WTC11 (cell line): ENCODE measurements around the gene PAQR6. TPM values are rescaled to one million over a fixed set of nuclear protein-coding genes. Genes with fewer than 3 reads are reported as not detected.

ENCODE experiments used
- ATF1 ChIP-seq: sonication (generic); formaldehyde crosslinking; IDR thresholded peaks from 2 replicates; pipeline ENCODE4 v1.8.1; 2023; ENCODE audit warnings: mild to moderate bottlenecking, moderate library complexity, missing genetic modification reagents
- CREM ChIP-seq: sonication (generic); formaldehyde crosslinking; IDR thresholded peaks from 2 replicates; pipeline ENCODE4 v1.8.1; 2022; ENCODE audit warnings: mild to moderate bottlenecking, missing genetic modification reagents, moderate library complexity
- EMX1 ChIP-seq: fragments of 250-450 bp; sonication (Bioruptor Pico); IDR thresholded peaks from 2 replicates; pipeline ENCODE4 v1.8.0; 2021; ENCODE audit warnings: mild to moderate bottlenecking
- ESRRA ChIP-seq: sonication (generic); formaldehyde crosslinking; IDR thresholded peaks from 2 replicates; pipeline ENCODE4 v1.8.1; 2022; ENCODE audit warnings: mild to moderate bottlenecking, missing genetic modification reagents, borderline replicate concordance
- FOXK1 ChIP-seq: sonication (generic); formaldehyde crosslinking; IDR thresholded peaks from 2 replicates; pipeline ENCODE4 v1.8.0; 2022; ENCODE audit warnings: mild to moderate bottlenecking, moderate library complexity, missing genetic modification reagents
- FOXP1 ChIP-seq: sonication (generic); formaldehyde crosslinking; IDR thresholded peaks from 2 replicates; pipeline ENCODE4 v1.8.0; 2022; ENCODE audit warnings: missing genetic modification reagents, mild to moderate bottlenecking, moderate library complexity, borderline replicate concordance
- HMGA2 ChIP-seq: fragments of 250-450 bp; sonication (Bioruptor Pico); IDR thresholded peaks from 2 replicates; pipeline ENCODE4 v1.4.0; 2021; ENCODE audit warnings: mild to moderate bottlenecking, moderate library complexity
- MYBL2 ChIP-seq: sonication (generic); formaldehyde crosslinking; IDR thresholded peaks from 2 replicates; pipeline ENCODE4 v1.8.1; 2023; ENCODE audit warnings: mild to moderate bottlenecking, moderate library complexity, missing genetic modification reagents
- OVOL2 ChIP-seq: fragments of 250-450 bp; sonication (Bioruptor Pico); IDR thresholded peaks from 2 replicates; pipeline ENCODE4 v1.9.0; 2021; ENCODE audit warnings: mild to moderate bottlenecking, borderline replicate concordance
- TCF7 ChIP-seq: sonication (generic); formaldehyde crosslinking; IDR thresholded peaks from 2 replicates; pipeline ENCODE4 v1.8.0; 2022; ENCODE audit warnings: mild to moderate bottlenecking, low read depth, missing genetic modification reagents, moderate library complexity
- ZBTB21 ChIP-seq: sonication (generic); formaldehyde crosslinking; IDR thresholded peaks from 2 replicates; pipeline ENCODE4 v1.8.1; 2023; ENCODE audit warnings: mild to moderate bottlenecking, missing genetic modification reagents, borderline replicate concordance
- ZNF138 ChIP-seq: sonication (generic); formaldehyde crosslinking; conservative IDR thresholded peaks from 2 replicates; pipeline ENCODE4 v1.8.1; 2022; ENCODE audit warnings: mild to moderate bottlenecking, moderate library complexity, missing genetic modification reagents
- ZNF219 ChIP-seq: sonication (generic); formaldehyde crosslinking; IDR thresholded peaks from 2 replicates; pipeline ENCODE4 v1.8.0; 2023; ENCODE audit warnings: missing genetic modification reagents, mild to moderate bottlenecking, borderline replicate concordance
- ZNF232 ChIP-seq: sonication (generic); formaldehyde crosslinking; IDR thresholded peaks from 2 replicates; pipeline ENCODE4 v1.8.0; 2022; ENCODE audit warnings: mild to moderate bottlenecking, missing genetic modification reagents
- ZNF263 ChIP-seq: sonication (generic); formaldehyde crosslinking; IDR thresholded peaks from 2 replicates; pipeline ENCODE4 v1.8.1; 2022; ENCODE audit warnings: low read depth, mild to moderate bottlenecking, moderate library complexity, missing genetic modification reagents
- ZNF423 ChIP-seq: fragments of 250-450 bp; sonication (Bioruptor Pico); IDR thresholded peaks from 2 replicates; pipeline ENCODE4 v2.1.2; 2022; ENCODE audit warnings: mild to moderate bottlenecking, moderate library complexity
- total RNA-seq: library from RNA; stranded (reverse); gene quantifications from 3 replicates; pipeline ENCODE4 v1.2.3, GENCODE V29; 2021
- TF ChIP-seq, protein P1 (sequence below): fragments of 250-450 bp; sonication (Bioruptor Pico); IDR thresholded peaks from 2 replicates; pipeline ENCODE4 v1.9.0; 2021; ENCODE audit warnings: mild to moderate bottlenecking, borderline replicate concordance
- TF ChIP-seq, protein P2 (sequence below): sonication (generic); formaldehyde crosslinking; IDR thresholded peaks from 2 replicates; pipeline ENCODE4 v1.8.1; 2023; ENCODE audit warnings: mild to moderate bottlenecking, moderate library complexity, missing genetic modification reagents
- TF ChIP-seq, protein P3 (sequence below): fragments of 250-450 bp; sonication (Bioruptor Pico); IDR thresholded peaks from 2 replicates; pipeline ENCODE4 v2.1.2; 2022; ENCODE audit warnings: mild to moderate bottlenecking, moderate library complexity
- TF ChIP-seq, protein P4 (sequence below): sonication (generic); formaldehyde crosslinking; IDR thresholded peaks from 2 replicates; pipeline ENCODE4 v1.8.1; 2022; ENCODE audit warnings: low read depth, mild to moderate bottlenecking, moderate library complexity, missing genetic modification reagents, borderline replicate concordance
- TF ChIP-seq, protein P5 (sequence below): fragments of 250-450 bp; sonication (Bioruptor Pico); IDR thresholded peaks from 2 replicates; pipeline ENCODE4 v1.9.0; 2021; ENCODE audit warnings: moderate library complexity, mild to moderate bottlenecking, inconsistent platforms, borderline replicate concordance
- TF ChIP-seq, protein P6 (sequence below): fragments of 200-600 bp; IDR thresholded peaks from 2 replicates; pipeline ENCODE4 v1.8.0; 2022; ENCODE audit warnings: antibody characterized with exemption
- TF ChIP-seq, protein P7 (sequence below): sonication (generic); formaldehyde crosslinking; IDR thresholded peaks from 2 replicates; pipeline ENCODE4 v1.8.1; 2023; ENCODE audit warnings: mild to moderate bottlenecking, missing genetic modification reagents
- TF ChIP-seq, protein P8 (sequence below): sonication (generic); formaldehyde crosslinking; IDR thresholded peaks from 2 replicates; pipeline ENCODE4 v1.8.0; 2022; ENCODE audit warnings: mild to moderate bottlenecking, missing genetic modification reagents

Gene PAQR6
- total RNA-seq, 1 experiment from 2014 or later: 5.9 TPM

DNA sequence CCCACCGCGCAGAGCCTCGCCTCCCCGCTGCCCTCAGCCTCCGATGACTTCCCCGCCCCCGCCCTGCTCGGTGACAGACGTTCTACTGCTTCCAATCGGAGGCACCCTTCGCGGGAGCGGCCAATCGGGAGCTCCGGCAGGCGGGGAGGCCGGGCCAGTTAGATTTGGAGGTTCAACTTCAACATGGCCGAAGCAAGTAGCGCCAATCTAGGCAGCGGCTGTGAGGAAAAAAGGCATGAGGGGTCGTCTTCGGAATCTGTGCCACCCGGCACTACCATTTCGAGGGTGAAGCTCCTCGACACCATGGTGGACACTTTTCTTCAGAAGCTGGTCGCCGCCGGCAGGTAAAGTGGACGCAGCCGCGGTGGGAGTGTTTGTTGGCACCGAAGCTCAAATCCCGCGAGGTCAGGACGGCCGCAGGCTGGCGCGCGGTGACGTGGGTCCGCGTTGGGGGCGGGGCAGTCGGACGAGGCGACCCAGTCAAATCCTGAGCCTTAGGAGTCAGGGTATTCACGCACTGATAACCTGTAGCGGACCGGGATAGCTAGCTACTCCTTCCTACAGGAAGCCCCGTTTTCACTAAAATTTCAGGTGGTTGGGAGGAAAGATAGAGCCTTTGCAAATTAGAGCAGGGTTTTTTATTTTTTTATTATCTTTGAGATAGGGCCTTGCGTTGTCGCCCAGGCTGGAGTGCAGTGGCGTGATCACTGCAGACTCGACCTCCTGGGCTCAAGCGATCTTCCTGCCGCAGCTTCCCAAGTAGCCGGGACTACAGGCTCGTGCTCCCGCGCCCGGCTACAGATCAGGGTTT, 34.8 kb downstream of the PAQR6 start, which contains the start of gene PMF1 (continued):
- TF ChIP-seq, protein P1, sequence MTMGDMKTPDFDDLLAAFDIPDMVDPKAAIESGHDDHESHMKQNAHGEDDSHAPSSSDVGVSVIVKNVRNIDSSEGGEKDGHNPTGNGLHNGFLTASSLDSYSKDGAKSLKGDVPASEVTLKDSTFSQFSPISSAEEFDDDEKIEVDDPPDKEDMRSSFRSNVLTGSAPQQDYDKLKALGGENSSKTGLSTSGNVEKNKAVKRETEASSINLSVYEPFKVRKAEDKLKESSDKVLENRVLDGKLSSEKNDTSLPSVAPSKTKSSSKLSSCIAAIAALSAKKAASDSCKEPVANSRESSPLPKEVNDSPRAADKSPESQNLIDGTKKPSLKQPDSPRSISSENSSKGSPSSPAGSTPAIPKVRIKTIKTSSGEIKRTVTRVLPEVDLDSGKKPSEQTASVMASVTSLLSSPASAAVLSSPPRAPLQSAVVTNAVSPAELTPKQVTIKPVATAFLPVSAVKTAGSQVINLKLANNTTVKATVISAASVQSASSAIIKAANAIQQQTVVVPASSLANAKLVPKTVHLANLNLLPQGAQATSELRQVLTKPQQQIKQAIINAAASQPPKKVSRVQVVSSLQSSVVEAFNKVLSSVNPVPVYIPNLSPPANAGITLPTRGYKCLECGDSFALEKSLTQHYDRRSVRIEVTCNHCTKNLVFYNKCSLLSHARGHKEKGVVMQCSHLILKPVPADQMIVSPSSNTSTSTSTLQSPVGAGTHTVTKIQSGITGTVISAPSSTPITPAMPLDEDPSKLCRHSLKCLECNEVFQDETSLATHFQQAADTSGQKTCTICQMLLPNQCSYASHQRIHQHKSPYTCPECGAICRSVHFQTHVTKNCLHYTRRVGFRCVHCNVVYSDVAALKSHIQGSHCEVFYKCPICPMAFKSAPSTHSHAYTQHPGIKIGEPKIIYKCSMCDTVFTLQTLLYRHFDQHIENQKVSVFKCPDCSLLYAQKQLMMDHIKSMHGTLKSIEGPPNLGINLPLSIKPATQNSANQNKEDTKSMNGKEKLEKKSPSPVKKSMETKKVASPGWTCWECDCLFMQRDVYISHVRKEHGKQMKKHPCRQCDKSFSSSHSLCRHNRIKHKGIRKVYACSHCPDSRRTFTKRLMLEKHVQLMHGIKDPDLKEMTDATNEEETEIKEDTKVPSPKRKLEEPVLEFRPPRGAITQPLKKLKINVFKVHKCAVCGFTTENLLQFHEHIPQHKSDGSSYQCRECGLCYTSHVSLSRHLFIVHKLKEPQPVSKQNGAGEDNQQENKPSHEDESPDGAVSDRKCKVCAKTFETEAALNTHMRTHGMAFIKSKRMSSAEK (CRISPR knock-in tag): no peak
- TF ChIP-seq CREM (CRISPR knock-in tag): peak; percentile 75; the same call in 1 of the 2 replicates
- TF ChIP-seq ZNF219 (CRISPR knock-in tag): no peak
- TF ChIP-seq ESRRA (CRISPR knock-in tag): 0 out of 2 replicates have a peak, but pooled peaks have one; percentile 20
- TF ChIP-seq ZBTB21 (CRISPR knock-in tag): no peak
- TF ChIP-seq, protein P2, sequence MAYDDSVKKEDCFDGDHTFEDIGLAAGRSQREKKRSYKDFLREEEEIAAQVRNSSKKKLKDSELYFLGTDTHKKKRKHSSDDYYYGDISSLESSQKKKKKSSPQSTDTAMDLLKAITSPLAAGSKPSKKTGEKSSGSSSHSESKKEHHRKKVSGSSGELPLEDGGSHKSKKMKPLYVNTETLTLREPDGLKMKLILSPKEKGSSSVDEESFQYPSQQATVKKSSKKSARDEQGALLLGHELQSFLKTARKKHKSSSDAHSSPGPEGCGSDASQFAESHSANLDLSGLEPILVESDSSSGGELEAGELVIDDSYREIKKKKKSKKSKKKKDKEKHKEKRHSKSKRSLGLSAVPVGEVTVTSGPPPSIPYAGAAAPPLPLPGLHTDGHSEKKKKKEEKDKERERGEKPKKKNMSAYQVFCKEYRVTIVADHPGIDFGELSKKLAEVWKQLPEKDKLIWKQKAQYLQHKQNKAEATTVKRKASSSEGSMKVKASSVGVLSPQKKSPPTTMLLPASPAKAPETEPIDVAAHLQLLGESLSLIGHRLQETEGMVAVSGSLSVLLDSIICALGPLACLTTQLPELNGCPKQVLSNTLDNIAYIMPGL (CRISPR knock-in tag): peak; percentile 52; the same call in 1 of the 2 replicates
- no peak for TF ChIP-seq ZNF263 (CRISPR knock-in tag)
- no peak for TF ChIP-seq TCF7 (CRISPR knock-in tag)
- TF ChIP-seq, protein P3, sequence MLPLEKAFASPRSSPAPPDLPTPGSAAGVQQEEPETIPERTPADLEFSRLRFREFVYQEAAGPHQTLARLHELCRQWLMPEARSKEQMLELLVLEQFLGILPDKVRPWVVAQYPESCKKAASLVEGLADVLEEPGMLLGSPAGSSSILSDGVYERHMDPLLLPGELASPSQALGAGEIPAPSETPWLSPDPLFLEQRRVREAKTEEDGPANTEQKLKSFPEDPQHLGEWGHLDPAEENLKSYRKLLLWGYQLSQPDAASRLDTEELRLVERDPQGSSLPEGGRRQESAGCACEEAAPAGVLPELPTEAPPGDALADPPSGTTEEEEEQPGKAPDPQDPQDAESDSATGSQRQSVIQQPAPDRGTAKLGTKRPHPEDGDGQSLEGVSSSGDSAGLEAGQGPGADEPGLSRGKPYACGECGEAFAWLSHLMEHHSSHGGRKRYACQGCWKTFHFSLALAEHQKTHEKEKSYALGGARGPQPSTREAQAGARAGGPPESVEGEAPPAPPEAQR (CRISPR knock-in tag): no peak
- TF ChIP-seq, protein P4, sequence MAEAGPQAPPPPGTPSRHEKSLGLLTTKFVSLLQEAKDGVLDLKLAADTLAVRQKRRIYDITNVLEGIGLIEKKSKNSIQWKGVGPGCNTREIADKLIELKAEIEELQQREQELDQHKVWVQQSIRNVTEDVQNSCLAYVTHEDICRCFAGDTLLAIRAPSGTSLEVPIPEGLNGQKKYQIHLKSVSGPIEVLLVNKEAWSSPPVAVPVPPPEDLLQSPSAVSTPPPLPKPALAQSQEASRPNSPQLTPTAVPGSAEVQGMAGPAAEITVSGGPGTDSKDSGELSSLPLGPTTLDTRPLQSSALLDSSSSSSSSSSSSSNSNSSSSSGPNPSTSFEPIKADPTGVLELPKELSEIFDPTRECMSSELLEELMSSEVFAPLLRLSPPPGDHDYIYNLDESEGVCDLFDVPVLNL (CRISPR knock-in tag): 0 out of 2 replicates have a peak, but pooled peaks have one; percentile 39
- no peak for TF ChIP-seq OVOL2
- 0 out of 2 replicates have a peak, but pooled peaks have one; percentile 37 for TF ChIP-seq ATF1 (CRISPR knock-in tag)
- TF ChIP-seq, protein P5, sequence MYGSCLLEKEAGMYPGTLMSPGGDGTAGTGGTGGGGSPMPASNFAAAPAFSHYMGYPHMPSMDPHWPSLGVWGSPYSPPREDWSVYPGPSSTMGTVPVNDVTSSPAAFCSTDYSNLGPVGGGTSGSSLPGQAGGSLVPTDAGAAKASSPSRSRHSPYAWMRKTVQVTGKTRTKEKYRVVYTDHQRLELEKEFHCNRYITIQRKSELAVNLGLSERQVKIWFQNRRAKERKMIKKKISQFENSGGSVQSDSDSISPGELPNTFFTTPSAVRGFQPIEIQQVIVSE: no peak
- TF ChIP-seq, protein P6, sequence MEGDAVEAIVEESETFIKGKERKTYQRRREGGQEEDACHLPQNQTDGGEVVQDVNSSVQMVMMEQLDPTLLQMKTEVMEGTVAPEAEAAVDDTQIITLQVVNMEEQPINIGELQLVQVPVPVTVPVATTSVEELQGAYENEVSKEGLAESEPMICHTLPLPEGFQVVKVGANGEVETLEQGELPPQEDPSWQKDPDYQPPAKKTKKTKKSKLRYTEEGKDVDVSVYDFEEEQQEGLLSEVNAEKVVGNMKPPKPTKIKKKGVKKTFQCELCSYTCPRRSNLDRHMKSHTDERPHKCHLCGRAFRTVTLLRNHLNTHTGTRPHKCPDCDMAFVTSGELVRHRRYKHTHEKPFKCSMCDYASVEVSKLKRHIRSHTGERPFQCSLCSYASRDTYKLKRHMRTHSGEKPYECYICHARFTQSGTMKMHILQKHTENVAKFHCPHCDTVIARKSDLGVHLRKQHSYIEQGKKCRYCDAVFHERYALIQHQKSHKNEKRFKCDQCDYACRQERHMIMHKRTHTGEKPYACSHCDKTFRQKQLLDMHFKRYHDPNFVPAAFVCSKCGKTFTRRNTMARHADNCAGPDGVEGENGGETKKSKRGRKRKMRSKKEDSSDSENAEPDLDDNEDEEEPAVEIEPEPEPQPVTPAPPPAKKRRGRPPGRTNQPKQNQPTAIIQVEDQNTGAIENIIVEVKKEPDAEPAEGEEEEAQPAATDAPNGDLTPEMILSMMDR: no peak
- TF ChIP-seq FOXK1 (CRISPR knock-in tag): peak; percentile 85
- TF ChIP-seq FOXP1 (CRISPR knock-in tag): peak; percentile 87
- no peak for TF ChIP-seq ZNF423 (CRISPR knock-in tag)
- no peak for TF ChIP-seq EMX1 (CRISPR knock-in tag)
- no peak for TF ChIP-seq ZNF232 (CRISPR knock-in tag)
- TF ChIP-seq MYBL2 (CRISPR knock-in tag): peak; percentile 84; the same call in 1 of the 2 replicates
- no peak for TF ChIP-seq HMGA2
- TF ChIP-seq, protein P7, sequence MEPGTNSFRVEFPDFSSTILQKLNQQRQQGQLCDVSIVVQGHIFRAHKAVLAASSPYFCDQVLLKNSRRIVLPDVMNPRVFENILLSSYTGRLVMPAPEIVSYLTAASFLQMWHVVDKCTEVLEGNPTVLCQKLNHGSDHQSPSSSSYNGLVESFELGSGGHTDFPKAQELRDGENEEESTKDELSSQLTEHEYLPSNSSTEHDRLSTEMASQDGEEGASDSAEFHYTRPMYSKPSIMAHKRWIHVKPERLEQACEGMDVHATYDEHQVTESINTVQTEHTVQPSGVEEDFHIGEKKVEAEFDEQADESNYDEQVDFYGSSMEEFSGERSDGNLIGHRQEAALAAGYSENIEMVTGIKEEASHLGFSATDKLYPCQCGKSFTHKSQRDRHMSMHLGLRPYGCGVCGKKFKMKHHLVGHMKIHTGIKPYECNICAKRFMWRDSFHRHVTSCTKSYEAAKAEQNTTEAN (CRISPR knock-in tag): peak; percentile 69
- TF ChIP-seq ZNF138: no peak
- TF ChIP-seq, protein P8, sequence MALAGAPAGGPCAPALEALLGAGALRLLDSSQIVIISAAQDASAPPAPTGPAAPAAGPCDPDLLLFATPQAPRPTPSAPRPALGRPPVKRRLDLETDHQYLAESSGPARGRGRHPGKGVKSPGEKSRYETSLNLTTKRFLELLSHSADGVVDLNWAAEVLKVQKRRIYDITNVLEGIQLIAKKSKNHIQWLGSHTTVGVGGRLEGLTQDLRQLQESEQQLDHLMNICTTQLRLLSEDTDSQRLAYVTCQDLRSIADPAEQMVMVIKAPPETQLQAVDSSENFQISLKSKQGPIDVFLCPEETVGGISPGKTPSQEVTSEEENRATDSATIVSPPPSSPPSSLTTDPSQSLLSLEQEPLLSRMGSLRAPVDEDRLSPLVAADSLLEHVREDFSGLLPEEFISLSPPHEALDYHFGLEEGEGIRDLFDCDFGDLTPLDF (CRISPR knock-in tag): no peak
